BLaER1 treated with 17β-estradiol and CSF1 and Interleukin-3, amounts not matched to agents 10 nM and 100 nM (cell line): ENCODE measurements around the gene GSX2.

Source experiments
- H3K27ac ChIP-seq, 11 experiments: shearing (Covaris generic); formaldehyde crosslinking; 2 replicates each; pipeline ENCODE4 v1.8.1; 2022
- H3K27me3 ChIP-seq, 11 experiments: shearing (Covaris generic); formaldehyde crosslinking; 2 replicates each; pipeline ENCODE4 v1.8.1; 2022
- H3K36me3 ChIP-seq, 11 experiments: shearing (Covaris generic); formaldehyde crosslinking; 2 replicates each; pipeline ENCODE4 v1.8.1; 2022
- H3K4me1 ChIP-seq, 10 experiments: shearing (Covaris generic); formaldehyde crosslinking; 2 replicates each; pipeline ENCODE4 v1.8.1; 2022
- H3K4me2 ChIP-seq, 11 experiments: shearing (Covaris generic); formaldehyde crosslinking; 2 replicates each; pipeline ENCODE4 v1.8.1; 2022
- H3K4me3 ChIP-seq, 10 experiments: shearing (Covaris generic); formaldehyde crosslinking; 2 replicates each; pipeline ENCODE4 v1.8.1; 2022
- H3K9ac ChIP-seq, 11 experiments: shearing (Covaris generic); formaldehyde crosslinking; 2 replicates each; pipeline ENCODE4 v1.8.1; 2022
- H3K9me3 ChIP-seq, 11 experiments: shearing (Covaris generic); formaldehyde crosslinking; replicated peaks in 1 of 11; 2 replicates each; pipeline ENCODE4 v1.8.1; 2022
- H4K20me1 ChIP-seq, 11 experiments: shearing (Covaris generic); formaldehyde crosslinking; 2 replicates each; pipeline ENCODE4 v1.8.1; 2022
- Cebpa-rat ChIP-seq, 11 experiments: shearing (Covaris generic); IDR thresholded peaks; 2 replicates each; pipeline ENCODE4 v1.8.1; 2022

GSX2 gene

GRCh38 chr4:54096295-54096962 lies 3.5 kb upstream of the GSX2 start:
- H3K9ac ChIP-seq: no peak overlapping the region
- H3K36me3 ChIP-seq: no peaks in the 10 kb centered on the region
- H3K27me3 ChIP-seq: peaks cover 100% of the 10 kb centered on the region in 11 experiments
- H3K9me3 ChIP-seq: peaks cover 8 to 35% (median 19%) of the 10 kb centered on the region in 11 experiments; a peak in 21 of 22 replicates
- peaks cover 0 to 44% (median 13%) of the 10 kb centered on the region in 11 experiments; a peak in 10 of 22 replicates for H4K20me1 ChIP-seq
- no peak overlapping the region for H3K4me2 ChIP-seq
- H3K27ac ChIP-seq: no peak overlapping the region
- peaks cover 17 to 23% (median 21%) of the 10 kb centered on the region in 10 experiments for H3K4me1 ChIP-seq
- no peak for TF ChIP-seq Cebpa-rat (IDR thresholded peaks at IDR 0.05)
- H3K4me3 ChIP-seq: no peak overlapping the region

GRCh38 chr4:54097152-54097551 lies 2.8 kb upstream of the GSX2 start:
- TF ChIP-seq Cebpa-rat (IDR thresholded peaks at IDR 0.05): no peak
- H3K36me3 ChIP-seq: no peaks in the 10 kb centered on the region
- no peak overlapping the region for H3K27ac ChIP-seq
- H3K4me1 ChIP-seq: peaks cover 17 to 23% (median 21%) of the 10 kb centered on the region in 10 experiments
- H3K4me2 ChIP-seq: no peak overlapping the region
- peaks cover 0 to 49% (median 13%) of the 10 kb centered on the region in 11 experiments; a peak in 10 of 22 replicates for H4K20me1 ChIP-seq
- peaks cover 1 to 33% (median 19%) of the 10 kb centered on the region in 11 experiments; a peak in 21 of 22 replicates for H3K9me3 ChIP-seq
- H3K9ac ChIP-seq: no peak overlapping the region
- H3K4me3 ChIP-seq: no peak overlapping the region
- peaks cover 100% of the 10 kb centered on the region in 11 experiments for H3K27me3 ChIP-seq

- H3K4me1 ChIP-seq: peaks cover 17 to 30% (median 22%) of the 10 kb centered on the region in 10 experiments
- H3K9ac ChIP-seq: no peak overlapping the region
- H3K27ac ChIP-seq: no peak overlapping the region
- H3K36me3 ChIP-seq: no peaks in the 10 kb centered on the region
- no peak overlapping the region; a peak in 2 of 22 replicates for H3K4me2 ChIP-seq
- H3K27me3 ChIP-seq: peaks cover 100% of the 10 kb centered on the region in 11 experiments
- no peak overlapping the region for H3K4me3 ChIP-seq
- peaks cover 0 to 29% (median 18%) of the 10 kb centered on the region in 11 experiments; a peak in 17 of 22 replicates for H3K9me3 ChIP-seq
- TF ChIP-seq Cebpa-rat (IDR thresholded peaks at IDR 0.05): no peak
- peaks cover 0 to 49% (median 13%) of the 10 kb centered on the region in 11 experiments; a peak in 9 of 22 replicates for H4K20me1 ChIP-seq
Observed at GRCh38 chr4:54098375-54098774, 1.6 kb upstream of the GSX2 start.

GRCh38 chr4:54099287-54099747 lies 646 bp upstream of the GSX2 start:
- Histone ChIP-seq H3K4me3 (peak overlapping the region; percentile 35 to 65 (median 48)), H4K20me1 (peaks cover 0 to 49% (median 13%) of the 10 kb centered on the region in 11 experiments; a peak in 9 of 22 replicates), H3K4me2 (peak overlapping the region; percentile 77 to 94 (median 87)), H3K27me3 (peaks cover 100% of the 10 kb centered on the region in 11 experiments), H3K4me1 (peaks cover 17 to 39% (median 22%) of the 10 kb centered on the region in 10 experiments), H3K9ac (no peak overlapping the region), H3K9me3 (peaks cover 0 to 38% (median 24%) of the 10 kb centered on the region in 11 experiments; a peak in 18 of 22 replicates), H3K36me3 (no peaks in the 10 kb centered on the region), H3K27ac (no peak overlapping the region)
- TF ChIP-seq Cebpa-rat (IDR thresholded peaks at IDR 0.05): no peak

GRCh38 chr4:54100595-54101189 lies 729 bp downstream of the GSX2 start:
- H3K36me3 ChIP-seq: no peaks in the 10 kb centered on the region
- H4K20me1 ChIP-seq: peaks cover 0 to 41% (median 8%) of the 10 kb centered on the region in 11 experiments; a peak in 9 of 22 replicates
- H3K27ac ChIP-seq: no peak overlapping the region
- H3K9ac ChIP-seq: no peak overlapping the region
- peaks cover 0 to 38% (median 25%) of the 10 kb centered on the region in 11 experiments; a peak in 18 of 22 replicates for H3K9me3 ChIP-seq
- no peak for TF ChIP-seq Cebpa-rat (IDR thresholded peaks at IDR 0.05)
- peaks cover 88 to 100% (median 94%) of the 10 kb centered on the region in 11 experiments for H3K27me3 ChIP-seq
- peak overlapping the region; percentile 35 to 65 (median 48); a peak in 18 of 20 replicates for H3K4me3 ChIP-seq
- H3K4me1 ChIP-seq: peaks cover 20 to 53% (median 23%) of the 10 kb centered on the region in 10 experiments
- peak overlapping the region; percentile 77 to 94 (median 87) for H3K4me2 ChIP-seq

- peak overlapping the region in 7 of 10 experiments; percentile 26 to 59 (median 47); a peak in 6 of 20 replicates for H3K4me3 ChIP-seq
- H3K36me3 ChIP-seq: no peaks in the 10 kb centered on the region
- H3K4me1 ChIP-seq: peaks cover 20 to 56% (median 23%) of the 10 kb centered on the region in 10 experiments
- TF ChIP-seq Cebpa-rat (IDR thresholded peaks at IDR 0.05): no peak
- H3K27ac ChIP-seq: no peak overlapping the region
- H3K9ac ChIP-seq: no peak overlapping the region
- H4K20me1 ChIP-seq: peaks cover 0 to 41% (median 8%) of the 10 kb centered on the region in 11 experiments; a peak in 9 of 22 replicates
- peaks cover 0 to 38% (median 25%) of the 10 kb centered on the region in 11 experiments; a peak in 18 of 22 replicates for H3K9me3 ChIP-seq
- H3K4me2 ChIP-seq: peak overlapping the region in 10 of 11 experiments; percentile 77 to 94 (median 88); a peak in 14 of 22 replicates
- peaks cover 81 to 96% (median 87%) of the 10 kb centered on the region in 11 experiments for H3K27me3 ChIP-seq
Observed at GRCh38 chr4:54101190-54102041, 1.5 kb downstream of the GSX2 start.

GRCh38 chr4:54102531-54103106 lies 2.7 kb downstream of the GSX2 start:
- no peak overlapping the region for H3K4me3 ChIP-seq
- H3K4me2 ChIP-seq: peak overlapping the region in 2 of 11 experiments; percentile 5 to 12; a peak in 3 of 22 replicates
- H3K4me1 ChIP-seq: peaks cover 20 to 56% (median 23%) of the 10 kb centered on the region in 10 experiments
- H4K20me1 ChIP-seq: peaks cover 0 to 40% (median 8%) of the 10 kb centered on the region in 11 experiments; a peak in 9 of 22 replicates
- H3K27ac ChIP-seq: no peak overlapping the region
- H3K27me3 ChIP-seq: peaks cover 69 to 87% (median 79%) of the 10 kb centered on the region in 11 experiments
- H3K9me3 ChIP-seq: peaks cover 0 to 38% (median 25%) of the 10 kb centered on the region in 11 experiments; a peak in 18 of 22 replicates
- no peak for TF ChIP-seq Cebpa-rat (IDR thresholded peaks at IDR 0.05)
- no peak overlapping the region for H3K9ac ChIP-seq
- H3K36me3 ChIP-seq: no peaks in the 10 kb centered on the region

GRCh38 chr4:54103190-54103574 lies 3.2 kb downstream of the GSX2 start:
- H3K36me3 ChIP-seq: no peaks in the 10 kb centered on the region
- TF ChIP-seq Cebpa-rat (IDR thresholded peaks at IDR 0.05): no peak
- peaks cover 63 to 82% (median 74%) of the 10 kb centered on the region in 11 experiments for H3K27me3 ChIP-seq
- H3K9ac ChIP-seq: no peak overlapping the region
- no peak overlapping the region for H3K27ac ChIP-seq
- H3K4me2 ChIP-seq: peak overlapping the region in 2 of 11 experiments; percentile 5 to 12; a peak in 3 of 22 replicates
- H3K9me3 ChIP-seq: peaks cover 0 to 38% (median 25%) of the 10 kb centered on the region in 11 experiments; a peak in 18 of 22 replicates
- peaks cover 0 to 35% (median 8%) of the 10 kb centered on the region in 11 experiments; a peak in 9 of 22 replicates for H4K20me1 ChIP-seq
- no peak overlapping the region for H3K4me3 ChIP-seq
- H3K4me1 ChIP-seq: peaks cover 20 to 56% (median 23%) of the 10 kb centered on the region in 10 experiments
